AG04449 (cell line): ENCODE measurements around the gene MSH3.

ENCODE experiments used
- CTCF ChIA-PET: fragments of 350-600 bp; formaldehyde crosslinking; extraction: SDS; loops from one replicate; lab custom pipeline; 2021; ENCODE audit warnings: antibody characterized with exemption; lab: Yijun Ruan, JAX
- POLR2A ChIA-PET: fragments of 400-600, 350-600 bp; formaldehyde crosslinking; extraction: SDS; loops from one replicate; lab custom pipeline; 2020; ENCODE audit warnings: antibody characterized with exemption, inconsistent platforms; lab: Yijun Ruan, JAX
- DNase-seq: peaks from one replicate; pipeline ENCODE4 v3.0.0-alpha.2; 2010; ENCODE audit warnings: low read depth, low spot score
- H3K4me3 ChIP-seq: 2 replicates; pipeline ENCODE4 v1.5.1; 2011; ENCODE audit warnings: low read depth, mild to moderate bottlenecking, control low read depth, low read length
- TF ChIP-seq, protein P1 (sequence below): IDR thresholded peaks from one replicate; pipeline ENCODE4 v1.5.1; 2011; ENCODE audit warnings: mild to moderate bottlenecking, moderate library complexity, low read length, control low read depth, inconsistent platforms; ENCODE audit not compliant: insufficient read depth; ENCODE audit errors: missing control alignments

The MSH3 gene

DNA sequence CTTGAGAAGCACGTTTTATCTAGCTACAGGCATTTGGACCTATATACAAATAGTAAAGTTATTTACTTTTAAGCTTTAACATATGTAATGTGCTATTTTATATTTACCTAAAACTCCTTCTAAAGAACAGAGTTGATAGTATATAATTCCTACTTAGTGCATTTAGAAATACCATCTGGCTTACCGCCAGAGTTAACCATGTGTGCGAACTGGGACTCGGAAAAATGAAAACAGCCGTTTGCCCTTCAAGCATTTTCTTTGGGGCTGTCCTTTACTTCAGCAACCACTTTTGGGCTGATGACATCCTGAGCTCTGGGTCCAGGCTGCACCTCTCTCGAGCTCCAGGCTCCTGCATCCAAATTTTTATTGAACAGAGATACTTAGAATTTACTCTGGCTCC lies 22.3 kb downstream of the MSH3 start:
- POLR2A ChIA-PET: interaction anchor here (0.5 kb wide), 1 partner anchor 22 kb away, joined by 3 read pairs; the partner anchor contains the start of genes DHFR and MSH3
- CTCF ChIA-PET: interaction anchor here (0.8 to 2.0 kb wide), 4 partner anchors 11 to 623 kb away, joined by 3 to 8 read pairs (median 6); no protein-coding TSS in a partner anchor
- DNase-seq: no peak
- TF ChIP-seq, protein P1, sequence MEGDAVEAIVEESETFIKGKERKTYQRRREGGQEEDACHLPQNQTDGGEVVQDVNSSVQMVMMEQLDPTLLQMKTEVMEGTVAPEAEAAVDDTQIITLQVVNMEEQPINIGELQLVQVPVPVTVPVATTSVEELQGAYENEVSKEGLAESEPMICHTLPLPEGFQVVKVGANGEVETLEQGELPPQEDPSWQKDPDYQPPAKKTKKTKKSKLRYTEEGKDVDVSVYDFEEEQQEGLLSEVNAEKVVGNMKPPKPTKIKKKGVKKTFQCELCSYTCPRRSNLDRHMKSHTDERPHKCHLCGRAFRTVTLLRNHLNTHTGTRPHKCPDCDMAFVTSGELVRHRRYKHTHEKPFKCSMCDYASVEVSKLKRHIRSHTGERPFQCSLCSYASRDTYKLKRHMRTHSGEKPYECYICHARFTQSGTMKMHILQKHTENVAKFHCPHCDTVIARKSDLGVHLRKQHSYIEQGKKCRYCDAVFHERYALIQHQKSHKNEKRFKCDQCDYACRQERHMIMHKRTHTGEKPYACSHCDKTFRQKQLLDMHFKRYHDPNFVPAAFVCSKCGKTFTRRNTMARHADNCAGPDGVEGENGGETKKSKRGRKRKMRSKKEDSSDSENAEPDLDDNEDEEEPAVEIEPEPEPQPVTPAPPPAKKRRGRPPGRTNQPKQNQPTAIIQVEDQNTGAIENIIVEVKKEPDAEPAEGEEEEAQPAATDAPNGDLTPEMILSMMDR: no peak
- no peak overlapping the region for H3K4me3 ChIP-seq

DNA sequence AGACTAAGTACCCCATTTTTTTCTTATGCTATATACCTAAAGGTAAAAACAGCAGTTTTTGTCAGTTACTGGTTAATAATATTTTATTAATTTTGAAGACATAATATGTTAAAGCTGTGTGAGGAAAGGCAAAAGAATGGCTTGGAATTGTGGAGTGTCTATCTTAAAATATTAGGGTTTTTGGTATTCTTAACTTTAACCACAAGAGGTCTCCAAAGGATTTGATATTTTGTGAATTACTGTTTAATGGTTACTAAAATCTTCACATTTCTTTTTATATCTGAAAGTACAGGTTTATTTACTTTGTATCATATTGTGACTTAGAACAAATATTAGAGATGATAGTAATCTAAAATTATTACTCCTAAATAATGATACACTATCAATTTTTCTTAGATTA lies 32.3 kb downstream of the MSH3 start:
- H3K4me3 ChIP-seq: no peak overlapping the region
- DNase-seq: no peak
- ChIA-PET POLR2A (interaction anchor here (0.8 kb wide), 1 partner anchor 465 kb away, joined by 3 read pairs; no protein-coding TSS in a partner anchor), CTCF (interaction anchor here (1.0 to 12.3 kb wide), 18 partner anchors 10 to 613 kb away, joined by 3 to 138 read pairs (median 5); partner anchors contain the start of gene ZCCHC9)
- TF ChIP-seq, protein P1: no peak

DNA sequence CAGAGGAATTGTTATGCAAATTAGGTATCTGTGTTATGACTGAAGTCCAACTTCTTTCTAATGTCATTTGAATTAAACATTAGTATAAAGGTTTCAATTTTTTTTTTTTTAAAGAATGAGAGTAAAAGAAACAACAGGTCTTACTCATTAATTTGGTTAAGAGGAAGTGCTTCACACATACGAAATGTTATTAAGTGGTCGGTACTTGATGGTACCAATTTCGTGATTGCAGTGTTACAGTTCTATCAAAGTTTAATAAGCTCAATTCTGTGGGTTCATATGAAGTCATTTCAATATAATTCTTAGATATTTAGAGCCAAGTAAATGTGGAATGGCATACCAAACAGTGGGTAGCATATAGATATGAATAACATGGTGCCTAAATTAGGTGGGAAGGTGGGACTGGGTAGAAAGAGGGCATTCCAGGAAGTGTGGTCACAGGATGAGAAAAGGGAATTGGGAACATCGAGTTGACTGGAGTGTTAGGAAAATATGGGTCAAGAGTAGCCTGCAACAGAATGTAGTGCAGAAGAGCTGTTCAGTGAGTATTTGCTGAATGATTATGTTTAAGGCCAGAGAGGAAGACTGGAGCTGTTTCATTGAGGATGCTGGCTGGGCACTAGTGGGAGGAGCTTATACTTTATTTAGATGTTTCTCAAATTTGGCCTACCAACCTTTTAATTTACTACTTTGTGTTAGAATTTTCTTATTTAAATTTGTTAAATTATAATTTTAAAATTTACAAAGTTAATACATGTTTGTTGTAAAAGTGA lies 34.4 kb downstream of the MSH3 start:
- ChIA-PET CTCF (interaction anchor here (0.9 to 12.3 kb wide), 8 partner anchors 8 to 611 kb away, joined by 3 to 138 read pairs (median 7); partner anchors contain the start of gene ZCCHC9), POLR2A (no interaction called here)
- TF ChIP-seq, protein P1: no peak
- H3K4me3 ChIP-seq: no peak overlapping the region
- DNase-seq: no peak

DNA sequence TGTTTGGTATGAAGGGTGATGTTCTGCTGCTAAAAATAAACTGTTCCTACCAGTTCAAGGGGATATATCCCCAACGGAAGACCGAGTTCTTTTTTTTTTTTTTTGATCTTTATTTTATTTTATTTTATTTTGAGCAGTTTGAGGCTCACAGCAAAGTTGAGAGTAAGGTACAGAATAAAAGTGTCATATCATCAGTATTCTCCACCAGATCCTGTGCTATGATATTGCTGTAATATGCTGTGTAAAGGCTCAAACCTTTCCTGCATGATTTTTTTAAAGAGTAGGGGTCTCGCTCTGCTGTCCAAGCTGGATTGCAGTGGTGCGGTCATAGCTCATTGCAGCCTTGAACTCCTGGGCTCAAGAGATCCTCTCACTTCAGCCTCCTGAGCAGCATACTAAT lies 35.2 kb downstream of the MSH3 start:
- ChIA-PET POLR2A (no interaction called here), CTCF (interaction anchor here (0.9 to 12.3 kb wide), 5 partner anchors 7 to 610 kb away, joined by 3 to 138 read pairs (median 11); partner anchors contain the start of gene ZCCHC9)
- TF ChIP-seq, protein P1: no peak
- DNase-seq: no peak
- H3K4me3 ChIP-seq: no peak overlapping the region

DNA sequence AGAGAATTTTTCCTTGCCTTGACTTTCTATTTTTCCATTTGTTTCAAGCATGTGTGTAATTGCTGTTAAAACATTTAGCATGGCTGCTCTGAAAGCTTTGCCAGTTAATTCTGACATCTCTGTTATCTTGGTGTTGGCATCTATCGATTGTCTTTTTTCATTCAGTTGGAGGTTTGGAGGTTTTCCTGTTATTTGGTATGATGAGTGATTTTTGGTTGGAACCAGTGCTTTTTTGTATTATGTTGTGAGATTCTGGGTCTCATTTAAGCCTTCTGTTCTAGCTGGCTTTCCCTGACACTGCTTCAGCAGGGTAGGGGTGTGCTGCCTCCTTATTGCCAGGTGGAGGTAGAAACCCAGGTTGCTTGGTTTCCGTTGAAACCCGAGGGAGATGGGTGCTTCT lies 41.2 kb downstream of the MSH3 start:
- TF ChIP-seq, protein P1: no peak
- ChIA-PET POLR2A (no interaction called here), CTCF (interaction anchor here (1.2 to 2.7 kb wide), 3 partner anchors 23 to 499 kb away, joined by 4 to 10 read pairs (median 7); no protein-coding TSS in a partner anchor)
- no peak for DNase-seq
- no peak overlapping the region for H3K4me3 ChIP-seq

DNA sequence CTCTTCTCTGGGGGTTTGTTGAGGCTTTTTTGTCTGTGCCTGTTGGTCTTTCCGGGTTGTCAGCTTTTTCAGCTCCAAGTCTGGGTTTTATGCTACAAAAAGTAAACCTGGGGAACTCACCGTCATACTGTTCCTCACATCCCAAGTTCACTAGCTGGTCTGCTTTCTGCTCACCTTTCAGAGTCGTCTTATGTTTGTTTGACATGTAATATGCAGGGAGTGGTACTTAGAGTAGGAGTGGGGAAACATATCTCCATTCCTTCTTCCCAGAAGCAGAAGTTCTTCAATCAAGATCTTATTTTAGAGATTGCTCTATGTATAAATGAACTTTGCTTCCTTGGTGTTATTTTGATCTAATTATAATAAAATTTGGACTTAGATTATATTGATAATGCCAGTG lies 42.0 kb downstream of the MSH3 start:
- no peak overlapping the region for H3K4me3 ChIP-seq
- DNase-seq: no peak
- ChIA-PET POLR2A (no interaction called here), CTCF (interaction anchor here (1.1 to 3.0 kb wide), 3 partner anchors 7 to 24 kb away, joined by 3 to 13 read pairs (median 7); no protein-coding TSS in a partner anchor)
- TF ChIP-seq, protein P1: no peak
